ENCODE measurements around the gene AMPD3.

Gene AMPD3

DNA sequence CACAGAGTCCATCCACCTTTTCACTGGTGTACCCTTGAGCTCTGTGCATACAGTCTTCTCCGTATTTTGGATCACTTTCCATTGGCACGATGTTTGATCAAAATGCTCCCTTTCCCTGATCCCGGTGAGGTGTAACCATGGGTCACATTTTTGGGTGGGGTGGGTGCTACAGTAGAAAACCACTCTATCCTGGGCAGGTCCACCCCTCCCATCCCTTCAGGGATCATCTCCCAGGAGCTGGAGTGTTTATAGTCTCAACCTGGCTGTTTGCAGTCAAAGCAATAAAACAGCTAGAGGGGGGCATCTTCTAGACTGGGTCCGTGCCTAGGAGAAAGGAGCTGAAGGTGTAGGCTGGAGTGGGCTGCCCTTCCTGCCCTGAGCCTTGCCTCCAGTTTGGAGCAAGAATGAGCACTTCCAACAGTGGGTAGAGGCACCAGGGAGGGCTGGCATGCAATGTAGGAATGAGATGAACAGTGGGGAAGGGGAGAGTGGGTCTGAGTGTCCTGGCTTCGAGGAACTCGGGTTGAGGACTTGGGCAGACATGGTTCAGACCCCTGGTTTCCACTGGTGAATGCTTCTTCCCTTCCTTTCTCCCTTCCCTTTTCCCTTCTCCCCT, 47.1 kb downstream of the AMPD3 start:
- H3K27ac ChIP-seq (ENCODE audit: low read depth, low read length), result no peak overlapping the region
- no peaks in the 10 kb centered on the region for H3K27me3 ChIP-seq (ENCODE audit: control insufficient read depth in 1 of 2, insufficient read depth in 2 of 2, low read length in 2 of 2)
- H3K4me3 ChIP-seq (ENCODE audit: low read depth in 1 of 2, low read length in 2 of 2), result no peak overlapping the region
- H3K36me3 ChIP-seq (ENCODE audit: control insufficient read depth in 1 of 2, insufficient read depth in 2 of 2, low read length in 2 of 2), result peaks cover 5 to 28% of the 10 kb centered on the region in 2 donors
- no peaks in the 10 kb centered on the region for H3K9me3 ChIP-seq (ENCODE audit: control insufficient read depth in 1 of 2, low read length in 2 of 2)
- no peak overlapping the region for H3K9ac ChIP-seq (ENCODE audit: low read depth in 1 of 2, low read length in 2 of 2)
- H3K4me1 ChIP-seq (ENCODE audit: control insufficient read depth in 1 of 2, insufficient read depth in 2 of 2, low read length in 2 of 2), result no peaks in the 10 kb centered on the region

DNA sequence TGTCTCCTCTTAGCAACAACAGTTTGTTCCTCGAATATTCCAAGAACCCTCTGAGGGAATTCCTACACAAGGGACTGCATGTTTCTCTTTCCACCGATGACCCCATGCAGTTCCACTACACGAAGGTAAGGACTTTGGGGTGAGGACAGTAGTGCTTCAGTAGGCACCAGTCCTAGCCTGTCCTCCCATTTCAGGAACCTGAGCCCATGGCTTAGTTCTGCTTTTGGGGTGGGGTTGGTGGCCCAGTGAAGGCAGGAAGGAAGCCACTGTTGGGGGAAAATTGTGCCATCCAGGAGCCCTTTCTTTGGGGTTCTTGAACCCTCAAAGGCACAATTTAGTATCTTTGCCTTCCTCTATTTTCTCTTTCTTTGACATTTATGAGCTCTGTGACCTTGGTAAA, 47.7 kb downstream of the AMPD3 start:
- H3K9ac ChIP-seq (ENCODE audit: low read depth in 1 of 2, low read length in 2 of 2), result no peak overlapping the region
- no peak overlapping the region for H3K27ac ChIP-seq (ENCODE audit: low read depth, low read length)
- peaks cover 5 to 26% of the 10 kb centered on the region in 2 donors for H3K36me3 ChIP-seq (ENCODE audit: control insufficient read depth in 1 of 2, insufficient read depth in 2 of 2, low read length in 2 of 2)
- H3K4me3 ChIP-seq (ENCODE audit: low read depth in 1 of 2, low read length in 2 of 2), result no peak overlapping the region
- H3K27me3 ChIP-seq (ENCODE audit: control insufficient read depth in 1 of 2, insufficient read depth in 2 of 2, low read length in 2 of 2), result no peaks in the 10 kb centered on the region
- H3K4me1 ChIP-seq (ENCODE audit: control insufficient read depth in 1 of 2, insufficient read depth in 2 of 2, low read length in 2 of 2), result no peaks in the 10 kb centered on the region
- H3K9me3 ChIP-seq (ENCODE audit: control insufficient read depth in 1 of 2, low read length in 2 of 2), result no peaks in the 10 kb centered on the region

GRCh38 chr11:10503221-10503620, 48.2 kb downstream of the AMPD3 start:
- Histone ChIP-seq H3K36me3 (ENCODE audit: control insufficient read depth in 1 of 2, insufficient read depth in 2 of 2, low read length in 2 of 2) (peaks cover 5 to 22% of the 10 kb centered on the region in 2 donors), H3K4me1 (ENCODE audit: control insufficient read depth in 1 of 2, insufficient read depth in 2 of 2, low read length in 2 of 2) (no peaks in the 10 kb centered on the region), H3K27me3 (ENCODE audit: control insufficient read depth in 1 of 2, insufficient read depth in 2 of 2, low read length in 2 of 2) (no peaks in the 10 kb centered on the region), H3K9me3 (ENCODE audit: control insufficient read depth in 1 of 2, low read length in 2 of 2) (no peaks in the 10 kb centered on the region), H3K4me3 (ENCODE audit: low read depth in 1 of 2, low read length in 2 of 2) (no peak overlapping the region), H3K27ac (ENCODE audit: low read depth, low read length) (no peak overlapping the region), H3K9ac (ENCODE audit: low read depth in 1 of 2, low read length in 2 of 2) (no peak overlapping the region)

GRCh38 chr11:10503777-10504480, 48.9 kb downstream of the AMPD3 start:
- H3K9me3 ChIP-seq (ENCODE audit: control insufficient read depth in 1 of 2, low read length in 2 of 2), result no peaks in the 10 kb centered on the region

DNA sequence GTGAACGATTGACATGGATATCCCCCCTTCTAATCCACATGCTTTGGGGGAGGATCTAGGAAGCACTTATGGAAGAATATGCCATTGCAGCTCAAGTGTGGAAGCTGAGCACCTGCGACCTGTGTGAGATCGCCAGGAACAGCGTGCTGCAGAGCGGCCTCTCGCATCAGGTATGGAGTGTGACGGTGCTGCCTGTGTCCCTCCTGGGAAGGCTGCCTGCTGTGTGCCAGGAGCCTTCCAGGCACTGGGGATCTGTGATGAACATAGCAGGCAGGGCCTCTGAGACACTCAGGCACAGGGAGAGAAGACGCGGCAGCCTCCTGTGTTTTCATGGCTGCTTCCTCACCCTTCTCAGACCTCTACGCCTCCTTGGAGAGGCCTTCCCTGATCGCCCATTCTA, 49.4 kb downstream of the AMPD3 start:
- peaks cover 5 to 19% of the 10 kb centered on the region in 2 donors for H3K36me3 ChIP-seq (ENCODE audit: control insufficient read depth in 1 of 2, insufficient read depth in 2 of 2, low read length in 2 of 2)
- no peaks in the 10 kb centered on the region for H3K4me1 ChIP-seq (ENCODE audit: control insufficient read depth in 1 of 2, insufficient read depth in 2 of 2, low read length in 2 of 2)
- H3K4me3 ChIP-seq (ENCODE audit: low read depth in 1 of 2, low read length in 2 of 2), result no peak overlapping the region
- no peaks in the 10 kb centered on the region for H3K9me3 ChIP-seq (ENCODE audit: control insufficient read depth in 1 of 2, low read length in 2 of 2)
- no peak overlapping the region for H3K9ac ChIP-seq (ENCODE audit: low read depth in 1 of 2, low read length in 2 of 2)
- no peaks in the 10 kb centered on the region for H3K27me3 ChIP-seq (ENCODE audit: control insufficient read depth in 1 of 2, insufficient read depth in 2 of 2, low read length in 2 of 2)
- H3K27ac ChIP-seq (ENCODE audit: low read depth, low read length), result no peak overlapping the region

More at GRCh38 chr11:10503777-10504480, 48.9 kb downstream of the AMPD3 start:
- H3K27me3 ChIP-seq (ENCODE audit: control insufficient read depth in 1 of 2, insufficient read depth in 2 of 2, low read length in 2 of 2), result no peaks in the 10 kb centered on the region
- H3K27ac ChIP-seq (ENCODE audit: low read depth, low read length), result no peak overlapping the region
- H3K9ac ChIP-seq (ENCODE audit: low read depth in 1 of 2, low read length in 2 of 2), result no peak overlapping the region
- no peak overlapping the region for H3K4me3 ChIP-seq (ENCODE audit: low read depth in 1 of 2, low read length in 2 of 2)
- no peaks in the 10 kb centered on the region for H3K4me1 ChIP-seq (ENCODE audit: control insufficient read depth in 1 of 2, insufficient read depth in 2 of 2, low read length in 2 of 2)
- peaks cover 5 to 20% of the 10 kb centered on the region in 2 donors for H3K36me3 ChIP-seq (ENCODE audit: control insufficient read depth in 1 of 2, insufficient read depth in 2 of 2, low read length in 2 of 2)

GRCh38 chr11:10505278-10506007, 50.4 kb downstream of the AMPD3 start:
- Histone ChIP-seq H3K4me3 (ENCODE audit: low read depth in 1 of 2, low read length in 2 of 2) (no peak overlapping the region), H3K4me1 (ENCODE audit: control insufficient read depth in 1 of 2, insufficient read depth in 2 of 2, low read length in 2 of 2) (no peaks in the 10 kb centered on the region), H3K36me3 (ENCODE audit: control insufficient read depth in 1 of 2, insufficient read depth in 2 of 2, low read length in 2 of 2) (peaks cover under 1 to 10% of the 10 kb centered on the region in 2 donors), H3K9me3 (ENCODE audit: control insufficient read depth in 1 of 2, low read length in 2 of 2) (no peaks in the 10 kb centered on the region), H3K27ac (ENCODE audit: low read depth, low read length) (no peak overlapping the region), H3K9ac (ENCODE audit: low read depth in 1 of 2, low read length in 2 of 2) (no peak overlapping the region), H3K27me3 (ENCODE audit: control insufficient read depth in 1 of 2, insufficient read depth in 2 of 2, low read length in 2 of 2) (no peaks in the 10 kb centered on the region)

DNA sequence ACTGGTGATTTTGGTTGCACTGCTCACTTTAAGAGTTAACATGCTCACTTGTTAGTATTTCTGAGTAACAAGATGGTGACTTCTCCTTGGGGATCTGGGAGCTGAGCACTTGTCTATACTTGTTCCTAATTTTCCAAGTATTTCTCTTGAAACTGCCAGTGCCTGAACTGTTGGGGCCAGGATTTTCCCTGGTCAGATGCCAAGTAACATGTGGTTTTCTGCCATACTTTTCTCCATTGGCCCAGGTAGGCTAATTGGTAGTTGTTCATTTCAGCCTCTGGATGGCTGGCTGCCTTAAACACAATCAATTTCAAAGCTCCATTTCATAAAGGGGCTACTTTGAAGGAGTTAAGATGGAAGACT, 50.9 kb downstream of the AMPD3 start:
- H3K36me3 ChIP-seq (ENCODE audit: control insufficient read depth in 1 of 2, insufficient read depth in 2 of 2, low read length in 2 of 2), result peaks cover 0 to 9% of the 10 kb centered on the region in 2 donors
- no peak overlapping the region for H3K4me3 ChIP-seq (ENCODE audit: low read depth in 1 of 2, low read length in 2 of 2)
- no peaks in the 10 kb centered on the region for H3K9me3 ChIP-seq (ENCODE audit: control insufficient read depth in 1 of 2, low read length in 2 of 2)
- no peak overlapping the region for H3K27ac ChIP-seq (ENCODE audit: low read depth, low read length)
- H3K4me1 ChIP-seq (ENCODE audit: control insufficient read depth in 1 of 2, insufficient read depth in 2 of 2, low read length in 2 of 2), result no peaks in the 10 kb centered on the region
- no peaks in the 10 kb centered on the region for H3K27me3 ChIP-seq (ENCODE audit: control insufficient read depth in 1 of 2, insufficient read depth in 2 of 2, low read length in 2 of 2)
- no peak overlapping the region for H3K9ac ChIP-seq (ENCODE audit: low read depth in 1 of 2, low read length in 2 of 2)

DNA sequence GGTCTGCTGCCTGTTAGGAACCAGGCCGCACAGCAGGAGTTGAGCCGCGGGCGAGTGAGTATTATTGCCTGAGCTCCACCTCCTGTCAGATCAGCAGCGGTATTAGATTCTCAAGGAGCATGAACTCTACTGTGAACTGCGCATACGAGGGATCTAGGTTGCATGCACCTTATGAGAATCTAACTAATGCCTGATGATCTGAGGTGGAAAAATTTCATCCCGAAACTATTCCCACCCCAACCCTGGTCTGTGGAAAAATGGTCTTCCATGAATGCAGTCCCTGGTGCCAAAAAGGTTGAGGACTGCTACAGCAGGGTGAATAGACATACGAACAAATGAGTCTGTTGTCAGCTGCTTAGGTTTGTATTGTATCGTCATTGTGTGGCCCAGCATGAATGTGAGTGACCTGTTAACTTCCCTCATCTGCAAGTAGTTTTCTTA, 56.1 kb downstream of the AMPD3 start:
- Histone ChIP-seq H3K4me3 (ENCODE audit: low read depth in 1 of 2, low read length in 2 of 2) (no peak overlapping the region), H3K27ac (ENCODE audit: low read depth, low read length) (no peak overlapping the region), H3K9me3 (ENCODE audit: control insufficient read depth in 1 of 2, low read length in 2 of 2) (no peaks in the 10 kb centered on the region), H3K9ac (ENCODE audit: low read depth in 1 of 2, low read length in 2 of 2) (no peak overlapping the region), H3K27me3 (ENCODE audit: control insufficient read depth in 1 of 2, insufficient read depth in 2 of 2, low read length in 2 of 2) (no peaks in the 10 kb centered on the region), H3K4me1 (ENCODE audit: control insufficient read depth in 1 of 2, insufficient read depth in 2 of 2, low read length in 2 of 2) (no peaks in the 10 kb centered on the region), H3K36me3 (ENCODE audit: control insufficient read depth in 1 of 2, insufficient read depth in 2 of 2, low read length in 2 of 2) (peaks cover 4 to 6% of the 10 kb centered on the region in 2 donors)

GRCh38 chr11:10514202-10514601, 59.1 kb downstream of the AMPD3 start:
- H3K27ac ChIP-seq (ENCODE audit: low read depth, low read length), result no peak overlapping the region
- no peaks in the 10 kb centered on the region for H3K27me3 ChIP-seq (ENCODE audit: control insufficient read depth in 1 of 2, insufficient read depth in 2 of 2, low read length in 2 of 2)
- H3K4me3 ChIP-seq (ENCODE audit: low read depth in 1 of 2, low read length in 2 of 2), result no peak overlapping the region
- H3K36me3 ChIP-seq (ENCODE audit: control insufficient read depth in 1 of 2, insufficient read depth in 2 of 2, low read length in 2 of 2), result peaks cover 4% of the 10 kb centered on the region in 2 donors
- H3K9me3 ChIP-seq (ENCODE audit: control insufficient read depth in 1 of 2, low read length in 2 of 2), result no peaks in the 10 kb centered on the region
- no peaks in the 10 kb centered on the region for H3K4me1 ChIP-seq (ENCODE audit: control insufficient read depth in 1 of 2, insufficient read depth in 2 of 2, low read length in 2 of 2)
- no peak overlapping the region for H3K9ac ChIP-seq (ENCODE audit: low read depth in 1 of 2, low read length in 2 of 2)

DNA sequence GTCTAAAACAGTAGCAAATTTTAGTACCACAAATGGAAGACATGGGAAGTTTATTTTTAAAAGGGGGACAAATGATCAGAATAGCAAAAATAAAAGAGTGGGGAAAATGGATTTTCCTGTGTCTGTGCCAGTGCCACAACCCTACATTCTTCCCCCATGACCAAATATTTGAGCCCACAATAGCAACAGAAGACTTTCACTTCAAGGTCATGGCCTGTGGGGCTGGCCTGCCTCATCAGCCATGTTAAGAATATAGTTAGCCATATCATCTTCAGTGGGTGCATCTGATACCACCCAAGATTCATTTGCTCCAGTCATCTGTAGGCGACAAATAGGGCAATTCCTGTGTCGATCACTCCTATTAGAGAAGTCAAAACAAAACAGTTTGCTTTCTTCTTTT, 59.6 kb downstream of the AMPD3 start:
- no peaks in the 10 kb centered on the region for H3K27me3 ChIP-seq (ENCODE audit: control insufficient read depth in 1 of 2, insufficient read depth in 2 of 2, low read length in 2 of 2)
- no peak overlapping the region for H3K27ac ChIP-seq (ENCODE audit: low read depth, low read length)
- no peaks in the 10 kb centered on the region for H3K4me1 ChIP-seq (ENCODE audit: control insufficient read depth in 1 of 2, insufficient read depth in 2 of 2, low read length in 2 of 2)
- H3K4me3 ChIP-seq (ENCODE audit: low read depth in 1 of 2, low read length in 2 of 2), result no peak overlapping the region
- no peak overlapping the region for H3K9ac ChIP-seq (ENCODE audit: low read depth in 1 of 2, low read length in 2 of 2)
- no peaks in the 10 kb centered on the region for H3K9me3 ChIP-seq (ENCODE audit: control insufficient read depth in 1 of 2, low read length in 2 of 2)
- H3K36me3 ChIP-seq (ENCODE audit: control insufficient read depth in 1 of 2, insufficient read depth in 2 of 2, low read length in 2 of 2), result peaks cover 4 to 8% of the 10 kb centered on the region in 2 donors
